Esophagus squamous epithelium (tissue), 5 donors: ENCODE measurements around the gene LAMA5. TPM values are rescaled to one million over a fixed set of nuclear protein-coding genes. Genes with fewer than 3 reads are reported as not detected.

Source experiments
- DNase-seq: peaks from one replicate; lab custom pipeline; 2025; lab: John Stamatoyannopoulos, UW
- H3K27ac ChIP-seq, 4 donors: fragments of 200-600 bp; sonication (generic); one replicate each; pipeline ENCODE4 v1.5.1; 2016 to 2019; ENCODE audit warnings: mild to moderate bottlenecking in 1 of 4
- H3K27me3 ChIP-seq, 4 donors: fragments of 200-600 bp; sonication (generic); 1 replicate in 3 of 4; 2 replicates in 1 of 4; pipeline versions ENCODE4 v1.5.1 to v1.6.0; 2017 to 2021; ENCODE audit warnings: antibody characterized with exemption in 1 of 4
- H3K36me3 ChIP-seq, 3 donors: fragments of 200-600 bp; sonication (generic); one replicate each; pipeline ENCODE4 v1.5.1; 2016 to 2019
- H3K4me1 ChIP-seq, 3 donors: fragments of 200-600 bp; sonication (generic); one replicate each; pipeline ENCODE4 v1.5.1; 2017 to 2019
- H3K4me3 ChIP-seq, 4 donors: fragments of 200-600 bp; sonication (generic); 1 replicate in 3 of 4; 2 replicates in 1 of 4; pipeline ENCODE4 v1.5.1; 2016 to 2019; ENCODE audit warnings: mild to moderate bottlenecking in 2 of 4, moderate library complexity in 1 of 4
- H3K9me3 ChIP-seq, 3 donors: fragments of 200-600 bp; sonication (generic); one replicate each; pipeline ENCODE4 v1.5.1; 2016 to 2019
- CTCF ChIP-seq, 6 experiments: fragments of 450-650 bp in 4 of 6; fragments of 200-600 bp in 2 of 6; sonication (generic) in 2 of 6; IDR thresholded peaks; one replicate each; pipeline ENCODE4 v1.5.1; 2016 to 2019; ENCODE audit warnings: antibody characterized with exemption in 6 of 6, mild to moderate bottlenecking in 4 of 6, moderate library complexity in 4 of 6
- POLR2A ChIP-seq, 4 donors: fragments of 450-650 bp; IDR thresholded peaks; one replicate each; pipeline ENCODE4 v1.6.1; 2017; ENCODE audit warnings: antibody characterized with exemption in 4 of 4, mild to moderate bottlenecking in 4 of 4, moderate library complexity in 3 of 4
- WGBS, 2 donors: methylation state at CpG; one replicate each; pipeline ENCODE4 v1.1.5; 2018; 5-methylcytosine and 5-hydroxymethylcytosine counted together
- intact Hi-C: fragments of 100-400 bp; cut with DNase I; formaldehyde crosslinking; loops from one replicate; pipeline ENCODE4 v1.15.0; 2022
- total RNA-seq, 4 donors: library from RNA; depleted of rRNA; stranded (reverse); fragments of >200 nt; gene quantifications; one replicate each; pipeline ENCODE4 v1.1.0, GENCODE V29; 2016
- donor health status: DM: yes; HTN: yes; CAD: no.

LAMA5 gene
- total RNA-seq, 4 donors from 2014 or later = 60.4 to 127 (median 98.9) TPM

- intact Hi-C loops = no loop called here
- DNase-seq = no peak
- WGBS, 2 donors = no CpG with 5 or more reads among the region's 12 CpGs
- Histone ChIP-seq H3K36me3 (peaks cover 47 to 94% (median 68%) of the 10 kb centered on the region in 3 donors), H3K27me3 (no peaks in the 10 kb centered on the region), H3K4me1 (peaks cover 17 to 59% (median 21%) of the 10 kb centered on the region in 3 donors), H3K9me3 (no peaks in the 10 kb centered on the region), H3K4me3 (no peak overlapping the region), H3K27ac (peak overlapping the region in 1 of 4 donors; percentile 62)
- TF ChIP-seq CTCF (IDR thresholded peaks at IDR 0.05) (no peak), POLR2A (IDR thresholded peaks at IDR 0.05) (no peak)
Observed at GRCh38 chr20:62315773-62316172, 51.3 kb downstream of the LAMA5 start.

- no peak for TF ChIP-seq POLR2A (IDR thresholded peaks at IDR 0.05)
- no peak for TF ChIP-seq CTCF (IDR thresholded peaks at IDR 0.05)
- H3K36me3 ChIP-seq = peaks cover 55 to 96% (median 69%) of the 10 kb centered on the region in 3 donors
- no peaks in the 10 kb centered on the region for H3K9me3 ChIP-seq
- intact Hi-C loops = no loop called here
- H3K4me1 ChIP-seq = peaks cover 21 to 59% (median 21%) of the 10 kb centered on the region in 3 donors
- no peak for DNase-seq
- H3K4me3 ChIP-seq = no peak overlapping the region
- H3K27me3 ChIP-seq = no peaks in the 10 kb centered on the region
- WGBS, 2 donors = 93 to 96% methylated on average over 4 to 7 of the region's 25 CpGs
- no peak overlapping the region for H3K27ac ChIP-seq
Observed at GRCh38 chr20:62314711-62315302, 52.3 kb downstream of the LAMA5 start.

DNA sequence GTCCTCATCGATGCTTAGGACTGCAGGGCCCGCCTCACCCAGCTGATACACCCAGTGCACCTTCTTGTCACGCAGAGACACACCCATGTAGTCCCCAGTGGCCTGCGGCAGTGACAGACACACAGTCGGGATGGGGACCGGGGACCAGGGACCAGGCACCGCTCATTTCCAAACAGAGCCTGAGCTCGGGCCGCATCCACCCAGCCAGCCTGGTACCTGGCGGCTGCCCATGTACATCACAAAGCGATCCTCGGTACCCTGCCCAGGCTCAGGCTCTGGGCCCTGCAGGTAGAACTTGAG, 52.8 kb downstream of the LAMA5 start:
- 87% methylated on average over 3 of the region's 12 CpGs; no CpG with 5 or more reads in 1 of the 2 donors for WGBS, 2 donors
- no peak for TF ChIP-seq CTCF (IDR thresholded peaks at IDR 0.05)
- TF ChIP-seq POLR2A (IDR thresholded peaks at IDR 0.05) = no peak
- H3K4me1 ChIP-seq = peaks cover 16 to 56% (median 19%) of the 10 kb centered on the region in 3 donors
- H3K36me3 ChIP-seq = peaks cover 56 to 96% (median 65%) of the 10 kb centered on the region in 3 donors
- no peaks in the 10 kb centered on the region for H3K9me3 ChIP-seq
- no peak overlapping the region for H3K4me3 ChIP-seq
- no peak for DNase-seq
- intact Hi-C loops = no loop called here
- no peaks in the 10 kb centered on the region for H3K27me3 ChIP-seq
- no peak overlapping the region for H3K27ac ChIP-seq

GRCh38 chr20:62313460-62314338, 53.4 kb downstream of the LAMA5 start:
- H3K36me3 ChIP-seq = peaks cover 57 to 96% (median 64%) of the 10 kb centered on the region in 3 donors
- no peak overlapping the region for H3K27ac ChIP-seq
- H3K9me3 ChIP-seq = no peaks in the 10 kb centered on the region
- TF ChIP-seq POLR2A (IDR thresholded peaks at IDR 0.05) (no peak), CTCF (IDR thresholded peaks at IDR 0.05) (no peak)
- no peaks in the 10 kb centered on the region for H3K27me3 ChIP-seq
- H3K4me3 ChIP-seq = no peak overlapping the region
- DNase-seq = no peak
- peaks cover 11 to 56% (median 19%) of the 10 kb centered on the region in 3 donors for H3K4me1 ChIP-seq
- intact Hi-C loops = no loop called here
- 90 to 94% methylated on average over 11 to 37 of the region's 55 CpGs for WGBS, 2 donors

GRCh38 chr20:62313021-62313420, 54.1 kb downstream of the LAMA5 start:
- intact Hi-C loops = no loop called here
- peaks cover 63 to 97% (median 69%) of the 10 kb centered on the region in 3 donors for H3K36me3 ChIP-seq
- no peak overlapping the region for H3K4me3 ChIP-seq
- 70 to 89% methylated on average over 6 to 16 of the region's 26 CpGs for WGBS, 2 donors
- peaks cover 11 to 59% (median 22%) of the 10 kb centered on the region in 3 donors for H3K4me1 ChIP-seq
- H3K27ac ChIP-seq = no peak overlapping the region
- DNase-seq = no peak
- H3K27me3 ChIP-seq = no peaks in the 10 kb centered on the region
- TF ChIP-seq CTCF (IDR thresholded peaks at IDR 0.05) = no peak
- TF ChIP-seq POLR2A (IDR thresholded peaks at IDR 0.05) = no peak
- no peaks in the 10 kb centered on the region for H3K9me3 ChIP-seq
